H9 (cell line): ENCODE measurements around the gene PLEKHM1. TPM values are rescaled to one million over a fixed set of nuclear protein-coding genes. Genes with fewer than 3 reads are reported as not detected.

Experiments
- DNase-seq: peaks from one replicate; pipeline ENCODE4 v3.0.0-alpha.2; 2017
- H2AFZ ChIP-seq: one replicate; pipeline ENCODE4 v1.6.1; 2013; ENCODE audit warnings: mild to moderate bottlenecking, low read length, control low read depth, moderate library complexity
- H2AK5ac ChIP-seq: 2 replicates; pipeline ENCODE4 v1.6.1; 2013; ENCODE audit warnings: low read length, control low read depth, mixed read lengths; ENCODE audit not compliant: insufficient read length
- H2BK120ac ChIP-seq: one replicate; pipeline ENCODE4 v1.6.1; 2013; ENCODE audit warnings: low read depth, mild to moderate bottlenecking, low read length, control low read depth, inconsistent platforms; ENCODE audit not compliant: poor library complexity, severe bottlenecking
- H2BK12ac ChIP-seq: 2 replicates; pipeline ENCODE4 v1.6.1; 2013; ENCODE audit warnings: low read length, control low read depth, mixed read lengths, low read depth; ENCODE audit not compliant: insufficient read length
- H2BK15ac ChIP-seq: 2 replicates; pipeline ENCODE4 v1.6.1; 2013; ENCODE audit warnings: low read depth, low read length, control low read depth
- H2BK20ac ChIP-seq: one replicate; pipeline ENCODE4 v1.6.1; 2013; ENCODE audit warnings: low read depth, mild to moderate bottlenecking, low read length, control low read depth, inconsistent platforms; ENCODE audit not compliant: poor library complexity, severe bottlenecking
- H2BK5ac ChIP-seq: 2 replicates; pipeline ENCODE4 v1.6.1; 2013; ENCODE audit warnings: low read length, control low read depth, mixed read lengths; ENCODE audit not compliant: insufficient read length
- H3K14ac ChIP-seq: 2 replicates; pipeline ENCODE4 v1.6.1; 2013; ENCODE audit warnings: low read length, control low read depth; ENCODE audit not compliant: insufficient read depth
- H3K18ac ChIP-seq: 2 replicates; pipeline ENCODE4 v1.6.1; 2013; ENCODE audit warnings: low read depth, mild to moderate bottlenecking, mixed read lengths, low read length, control low read depth; ENCODE audit not compliant: insufficient read length
- H3K23ac ChIP-seq: 2 replicates; pipeline ENCODE4 v1.6.1; 2013; ENCODE audit warnings: low read length, control low read depth, mixed read lengths, low read depth; ENCODE audit not compliant: insufficient read length
- H3K23me2 ChIP-seq: 2 replicates; pipeline ENCODE4 v1.6.1; 2013; ENCODE audit warnings: low read depth, mild to moderate bottlenecking, mixed read lengths, low read length, control low read depth; ENCODE audit not compliant: insufficient read length, poor library complexity, severe bottlenecking
- H3K27ac ChIP-seq: 2 replicates; pipeline ENCODE4 v1.5.1; 2013; ENCODE audit warnings: low read length, control low read depth, mixed read lengths, low read depth; ENCODE audit not compliant: insufficient read length
- H3K27me3 ChIP-seq: 2 replicates; pipeline ENCODE4 v1.6.1; 2013; ENCODE audit warnings: low read length, control low read depth, inconsistent platforms; ENCODE audit not compliant: insufficient read depth
- H3K4ac ChIP-seq: 2 replicates; pipeline ENCODE4 v1.6.1; 2013; ENCODE audit warnings: low read depth, mild to moderate bottlenecking, control low read depth, inconsistent platforms, low read length, moderate library complexity
- H3K4me1 ChIP-seq: 2 replicates; pipeline ENCODE4 v1.6.1; 2013; ENCODE audit warnings: low read length, control low read depth, inconsistent platforms; ENCODE audit not compliant: insufficient read depth
- H3K4me2 ChIP-seq: 2 replicates; pipeline ENCODE4 v1.6.1; 2013; ENCODE audit warnings: low read length, control low read depth, mixed read lengths; ENCODE audit not compliant: insufficient read length, insufficient read depth
- H3K56ac ChIP-seq: 2 replicates; pipeline ENCODE4 v1.6.1; 2013; ENCODE audit warnings: low read depth, mild to moderate bottlenecking, mixed read lengths, low read length, control low read depth; ENCODE audit not compliant: insufficient read length
- H3K79me1 ChIP-seq: 2 replicates; pipeline ENCODE4 v1.6.1; 2013; ENCODE audit warnings: low read depth, mild to moderate bottlenecking, moderate library complexity, low read length, control low read depth, inconsistent platforms; ENCODE audit not compliant: insufficient read depth, poor library complexity, severe bottlenecking
- H3K79me2 ChIP-seq: 2 replicates; pipeline ENCODE4 v1.6.1; 2013; ENCODE audit warnings: low read length, control low read depth, inconsistent platforms; ENCODE audit not compliant: insufficient read depth
- H3K9ac ChIP-seq: 2 replicates; pipeline ENCODE4 v1.6.1; 2013; ENCODE audit warnings: low read length, control low read depth, mixed read lengths; ENCODE audit not compliant: insufficient read length; ENCODE audit errors: extremely low read depth
- H3K9me3 ChIP-seq: one replicate; pipeline ENCODE4 v1.6.1; 2013; ENCODE audit warnings: low read depth, low read length, inconsistent platforms; ENCODE audit not compliant: control insufficient read depth
- H3T11ph ChIP-seq: one replicate; pipeline ENCODE4 v1.6.1; 2013; ENCODE audit warnings: mild to moderate bottlenecking, low read length, control low read depth, inconsistent platforms
- H4K20me1 ChIP-seq: one replicate; pipeline ENCODE4 v1.6.1; 2013; ENCODE audit not compliant: control insufficient read depth, insufficient read length, insufficient read depth
- H4K5ac ChIP-seq: 2 replicates; pipeline ENCODE4 v1.6.1; 2013; ENCODE audit warnings: low read depth, mild to moderate bottlenecking, mixed read lengths, low read length, control low read depth; ENCODE audit not compliant: insufficient read length
- H4K8ac ChIP-seq: replicated peaks from 2 replicates; pipeline ENCODE4 v1.6.1; 2013; ENCODE audit warnings: low read length, control low read depth, mixed read lengths, low read depth; ENCODE audit not compliant: insufficient read length
- H4K91ac ChIP-seq: 2 replicates; pipeline ENCODE4 v1.6.1; 2013; ENCODE audit warnings: low read depth, mild to moderate bottlenecking, moderate library complexity, mixed read lengths, low read length, control low read depth; ENCODE audit not compliant: insufficient read length
- H3K27ac Mint-ChIP-seq, 3 experiments: 2 replicates in 2 of 3; 3 replicates in 1 of 3; pipeline ENCODE4 v1.8.0; 2020 to 2021; ENCODE audit warnings: mixed read lengths in 3 of 3, mild to moderate bottlenecking in 1 of 3, moderate library complexity in 1 of 3
- H3K27me3 Mint-ChIP-seq: 2 replicates; pipeline ENCODE4 v1.8.0; 2021; ENCODE audit warnings: low read depth, mild to moderate bottlenecking, moderate library complexity, mixed read lengths
- H3K36me3 Mint-ChIP-seq, 3 experiments: 2 replicates in 2 of 3; 3 replicates in 1 of 3; pipeline ENCODE4 v1.8.0; 2020 to 2021; ENCODE audit warnings: low read depth in 3 of 3, mixed read lengths in 3 of 3; ENCODE audit not compliant: insufficient read depth in 1 of 3
- H3K4me1 Mint-ChIP-seq, 2 experiments: 2 replicates each; pipeline ENCODE4 v1.8.0; 2020; ENCODE audit warnings: mixed read lengths in 2 of 2
- H3K4me3 Mint-ChIP-seq, 2 experiments: 2 replicates in 1 of 2; 3 replicates in 1 of 2; pipeline ENCODE4 v1.8.0; 2020 to 2021; ENCODE audit warnings: mild to moderate bottlenecking in 2 of 2, mixed read lengths in 2 of 2, moderate library complexity in 1 of 2
- H3K9me3 Mint-ChIP-seq, 2 experiments: 2 replicates in 1 of 2; 3 replicates in 1 of 2; pipeline ENCODE4 v1.8.0; 2020; ENCODE audit warnings: mild to moderate bottlenecking in 2 of 2, mixed read lengths in 2 of 2, moderate library complexity in 1 of 2
- CTCF ChIP-seq: fragments of 200-600 bp; sonication (generic); conservative IDR thresholded peaks from 3 replicates; pipeline ENCODE4 v1.8.0; 2021; ENCODE audit warnings: antibody characterized with exemption, mild to moderate bottlenecking
- WGBS: extraction: QIAGEN DNeasy Blood & Tissue Kit; methylation state at CpG from one replicate; pipeline ENCODE4 v1.1.7; 2013; ENCODE audit warnings: missing lambda C conversion rate, low lambda C conversion rate, mixed read lengths; ENCODE audit not compliant: insufficient read length; ENCODE audit errors: extremely low coverage; 5-methylcytosine and 5-hydroxymethylcytosine counted together
- total RNA-seq: library from RNA; stranded (reverse); gene quantifications from 2 replicates; pipeline ENCODE4 v1.2.1, GENCODE V29; 2021

The PLEKHM1 gene
- total RNA-seq, 1 experiment from 2014 or later = 20.7 TPM

- peaks cover 24% of the 10 kb centered on the region for H3K27me3 Mint-ChIP-seq
- peak; percentile 60 for DNase-seq
- Histone ChIP-seq H3K27me3 (peaks cover 3% of the 10 kb centered on the region; the same call in 1 of the 2 replicates), H2AK5ac (no peak overlapping the region), H4K5ac (no peak overlapping the region), H3K23ac (no peak overlapping the region), H2AFZ (no peak overlapping the region), H3K14ac (no peak overlapping the region; the same call in 1 of the 2 replicates), H4K91ac (no peak overlapping the region), H3K4ac (no peak overlapping the region), H3K9me3 (no peaks in the 10 kb centered on the region), H3T11ph (no peak overlapping the region), H2BK15ac (no peak overlapping the region), H3K18ac (no peak overlapping the region), H3K79me1 (no peaks in the 10 kb centered on the region), H2BK20ac (no peak overlapping the region), H2BK12ac (no peak overlapping the region), H3K79me2 (no peaks in the 10 kb centered on the region), H3K27ac (no peak overlapping the region), H3K4me1 (no peaks in the 10 kb centered on the region), H2BK5ac (no peak overlapping the region), H4K8ac (no peak overlapping the region), H3K9ac (no peak overlapping the region), H3K23me2 (peaks cover 13% of the 10 kb centered on the region), H2BK120ac (no peak overlapping the region), H3K56ac (no peak overlapping the region), H4K20me1 (no peaks in the 10 kb centered on the region), H3K4me2 (no peak overlapping the region)
- no peaks in the 10 kb centered on the region for H3K9me3 Mint-ChIP-seq
- H3K4me3 Mint-ChIP-seq = no peak overlapping the region
- H3K27ac Mint-ChIP-seq = no peak overlapping the region
- TF ChIP-seq CTCF = no peak
- peaks cover 0 to 7% (median 0%) of the 10 kb centered on the region in 3 experiments; a peak in 2 of 7 replicates for H3K36me3 Mint-ChIP-seq
- no CpG with 5 or more reads among the region's 10 CpGs for WGBS
- peaks cover 29 to 36% of the 10 kb centered on the region in 2 experiments for H3K4me1 Mint-ChIP-seq
Measured at GRCh38 chr17:45436161-45436560, 54.4 kb downstream of the PLEKHM1 start.
